HepG2 (cell line): ENCODE results near the gene MPZL3. TPM values are rescaled to one million over a fixed set of nuclear protein-coding genes. Genes with fewer than 3 reads are reported as not detected.

Experiments
- ATAC-seq: fragments of 200-7000 bp; cut with Tn5 transposase; 3 replicates; pipeline ENCODE4 v1.9.1; 2020; ENCODE audit warnings: mild to moderate bottlenecking, moderate library complexity
- BruUV-seq: library from RNA; stranded (reverse); fragments of 400-500 nt; replicated peaks from 2 replicates; lab custom pipeline; 2021; lab: Mats Ljungman, UMichigan
- CTCF ChIA-PET: fragments of 300-600 bp; formaldehyde crosslinking; extraction: SDS; loops from one replicate; lab custom pipeline; 2021; ENCODE audit warnings: low total read pairs, inconsistent platforms, low intra/inter-chr PET ratio; lab: Yijun Ruan, JAX
- POLR2A ChIA-PET: fragments of 350-600 bp; sonication (Branson Sonifier 250); formaldehyde crosslinking; loops from one replicate; lab custom pipeline; 2020; ENCODE audit warnings: antibody characterized with exemption, inconsistent platforms; lab: Yijun Ruan, JAX
- DNase-seq: peaks from one replicate; pipeline ENCODE4 v3.0.0-alpha.2; 2015; ENCODE audit warnings: low spot score
- FAIRE-seq: peaks from 3 replicates; lab custom pipeline; 2011; peaks lifted over from hg19 to GRCh38; lab: Jason Lieb, UNC
- H2AFZ ChIP-seq: one replicate; pipeline ENCODE4 v1.6.1; 2011; ENCODE audit warnings: low read length, inconsistent platforms
- H3K27ac ChIP-seq: fragments of 300-600 bp; 3 replicates; pipeline ENCODE4 v1.8.0; 2011; ENCODE audit warnings: mixed run types, mild to moderate bottlenecking, mixed read lengths, low read length, inconsistent platforms; ENCODE audit not compliant: insufficient read depth; ENCODE audit errors: extremely low read length
- H3K27me3 ChIP-seq, 2 experiments: fragments of 200-600 bp in 1 of 2; 2 replicates in 1 of 2; 3 replicates in 1 of 2; pipeline versions ENCODE4 v1.6.0 to v1.8.0; 2011; ENCODE audit warnings: low read length in 2 of 2, mild to moderate bottlenecking in 2 of 2, moderate library complexity in 2 of 2, inconsistent platforms in 1 of 2; ENCODE audit not compliant: insufficient read depth in 2 of 2, control insufficient read depth in 1 of 2
- H3K36me3 ChIP-seq, 2 experiments: fragments of 200-600 bp in 1 of 2; replicated peaks in 1 of 2; 2 replicates in 1 of 2; 3 replicates in 1 of 2; pipeline versions ENCODE4 v1.5.1 to v1.8.0; 2011; ENCODE audit warnings: low read length in 2 of 2, inconsistent platforms in 1 of 2; ENCODE audit not compliant: insufficient read depth in 2 of 2, control insufficient read depth in 1 of 2
- H3K4me1 ChIP-seq: 2 replicates; pipeline ENCODE4 v1.5.1; 2012; ENCODE audit warnings: low read length, inconsistent platforms; ENCODE audit not compliant: insufficient read depth
- H3K4me2 ChIP-seq: 2 replicates; pipeline ENCODE4 v1.6.0; 2011; ENCODE audit warnings: low read depth, low read length, inconsistent platforms
- H3K4me3 ChIP-seq, 3 experiments: fragments of 200-600 bp in 1 of 3; sonication (generic), shearing (Covaris generic) in 1 of 3; replicated peaks in 1 of 3; 2 replicates each; pipeline ENCODE4 v1.5.1; 2011 to 2016; ENCODE audit warnings: low read length in 3 of 3, inconsistent platforms in 2 of 3, low read depth in 2 of 3, mild to moderate bottlenecking in 2 of 3, control low read depth in 1 of 3, mixed read lengths in 1 of 3; ENCODE audit not compliant: insufficient read depth in 1 of 3
- H3K79me2 ChIP-seq: one replicate; pipeline ENCODE4 v1.6.1; 2011; ENCODE audit warnings: low read length, inconsistent platforms; ENCODE audit not compliant: insufficient read depth
- H3K9ac ChIP-seq: 2 replicates; pipeline ENCODE4 v1.6.0; 2011; ENCODE audit warnings: mild to moderate bottlenecking, low read depth, low read length, inconsistent platforms; ENCODE audit not compliant: insufficient read depth
- H3K9me3 ChIP-seq: 2 replicates; pipeline ENCODE4 v1.5.1; 2012; ENCODE audit warnings: mild to moderate bottlenecking, low read length
- H4K20me1 ChIP-seq: 2 replicates; pipeline ENCODE4 v1.6.0; 2011; ENCODE audit warnings: inconsistent platforms, mild to moderate bottlenecking, low read length, moderate library complexity; ENCODE audit not compliant: insufficient read depth
- ADNP ChIP-seq: sonication (generic); formaldehyde crosslinking; IDR thresholded peaks from 2 replicates; pipeline ENCODE4 v1.4.0; 2020; ENCODE audit warnings: missing genetic modification reagents
- HOXA9 ChIP-seq: sonication (generic); formaldehyde crosslinking; IDR thresholded peaks from 2 replicates; pipeline ENCODE4 v1.8.1; 2022; ENCODE audit warnings: missing genetic modification reagents, mild to moderate bottlenecking, moderate library complexity, borderline replicate concordance
- NFKB2 ChIP-seq: sonication (generic); formaldehyde crosslinking; IDR thresholded peaks from 2 replicates; pipeline ENCODE4 v1.4.0; 2020; ENCODE audit warnings: missing genetic modification reagents, borderline replicate concordance
- SUZ12 ChIP-seq: fragments of 150-350 bp; IDR thresholded peaks from 2 replicates; pipeline ENCODE4 v1.6.1; 2014; ENCODE audit warnings: low read depth, low read length
- ZMYM3 ChIP-seq: sonication (generic); formaldehyde crosslinking; IDR thresholded peaks from 2 replicates; pipeline ENCODE4 v1.5.1; 2020; ENCODE audit warnings: mild to moderate bottlenecking, missing genetic modification reagents
- ZNF563 ChIP-seq: sonication (generic); formaldehyde crosslinking; IDR thresholded peaks from 2 replicates; pipeline ENCODE4 v1.8.0; 2022; ENCODE audit warnings: mild to moderate bottlenecking, moderate library complexity, missing genetic modification reagents
- ZNF629 ChIP-seq: sonication (generic); formaldehyde crosslinking; conservative IDR thresholded peaks from 2 replicates; pipeline ENCODE4 v1.5.0; 2020; ENCODE audit warnings: missing genetic modification reagents
- WGBS: methylation state at CpG from one replicate; pipeline ENCODE4 v1.1.6; 2017; ENCODE audit warnings: low lambda C conversion rate; 5-methylcytosine and 5-hydroxymethylcytosine counted together
- in situ Hi-C: cut with HindIII; loops from 2 replicates; pipeline ENCODE4 v1.10.0; 2017; ENCODE audit warnings: low pct_unique_long_range_greater_than_20kb; ENCODE audit not compliant: extremely low pct_ligation_motif_present
- intact Hi-C: fragments of 100-400 bp; cut with micrococcal nuclease; formaldehyde crosslinking; loops from one replicate; pipeline ENCODE4 v1.10.0; 2022; ENCODE audit not compliant: unreplicated experiment
- polyA plus RNA-seq, 8 experiments: library from polyadenylated mRNA; depleted of rRNA in 3 of 8; stranded (reverse) in 7 of 8; unstranded in 1 of 8; fragments of >200 nt; fragmentation: Illumina TruSeq in 4 of 8; extraction: Trizol in 4 of 8; gene quantifications; 2 replicates each; pipeline versions ENCODE4 v1.2.1 to v1.2.3, GENCODE V29; 2011 to 2016; ENCODE audit warnings: low read depth in 4 of 8, missing spikeins in 1 of 8, mixed read lengths in 1 of 8; ENCODE audit not compliant: insufficient read depth in 1 of 8
- total RNA-seq, 5 experiments: library from RNA; depleted of rRNA; stranded (reverse); fragments of >200 nt; fragmentation: Illumina TruSeq; extraction: Trizol; gene quantifications; 2 replicates each; pipeline ENCODE4 v1.2.3, GENCODE V29; 2016; ENCODE audit warnings: low read depth in 1 of 5
- TF ChIP-seq, protein P1 (sequence below): sonication (generic); formaldehyde crosslinking; IDR thresholded peaks from 2 replicates; pipeline ENCODE4 v1.8.1; 2023; ENCODE audit warnings: missing genetic modification reagents, inconsistent platforms, borderline replicate concordance
- TF ChIP-seq, protein P2 (sequence below): sonication (generic); formaldehyde crosslinking; IDR thresholded peaks from 2 replicates; pipeline ENCODE4 v1.5.1; 2020; ENCODE audit warnings: mild to moderate bottlenecking, missing genetic modification reagents, moderate library complexity
- TF ChIP-seq, protein P3 (sequence below): IDR thresholded peaks from 2 replicates; pipeline ENCODE4 v1.6.1; 2018; ENCODE audit warnings: missing genetic modification reagents, mild to moderate bottlenecking, missing compliant biosample characterization

Gene MPZL3
- total and polyA plus RNA-seq, 2 of the 13 experiments (the other 11 are each of a cell fraction or from before 2014, with no cell fraction given): 5.3 to 9.3 TPM

DNA sequence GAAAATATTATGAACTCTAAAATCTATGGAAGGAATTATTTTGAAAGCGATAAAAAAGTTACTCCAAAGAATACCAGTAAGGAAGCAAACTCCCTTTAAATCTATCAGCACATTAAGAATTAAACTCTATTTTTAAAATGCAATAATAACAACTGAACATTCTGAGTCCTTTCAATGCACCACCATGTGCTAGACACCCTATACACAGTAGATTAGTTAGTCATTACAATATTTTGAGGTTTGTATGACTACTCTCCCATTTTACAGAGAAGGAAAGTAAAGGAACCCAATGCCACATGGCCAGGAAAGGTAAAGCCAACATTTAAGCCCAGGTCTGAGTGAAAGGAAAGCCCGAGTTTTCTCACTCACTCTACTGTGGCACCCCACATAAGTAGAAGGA is 45.1 kb downstream of the MPZL3 start:
- 95% methylated on average over 2 of the region's 2 CpGs for WGBS

More for the DNA sequence above, 45.1 kb downstream of the MPZL3 start:
- in situ Hi-C loops: no loop called here
- TF ChIP-seq ZNF629: peak; percentile 86
- 0 out of 2 replicates have a peak, but pooled peaks have one; percentile 33 for TF ChIP-seq ZMYM3 (CRISPR knock-in tag)
- TF ChIP-seq ZNF563: no peak
- TF ChIP-seq, protein P1, sequence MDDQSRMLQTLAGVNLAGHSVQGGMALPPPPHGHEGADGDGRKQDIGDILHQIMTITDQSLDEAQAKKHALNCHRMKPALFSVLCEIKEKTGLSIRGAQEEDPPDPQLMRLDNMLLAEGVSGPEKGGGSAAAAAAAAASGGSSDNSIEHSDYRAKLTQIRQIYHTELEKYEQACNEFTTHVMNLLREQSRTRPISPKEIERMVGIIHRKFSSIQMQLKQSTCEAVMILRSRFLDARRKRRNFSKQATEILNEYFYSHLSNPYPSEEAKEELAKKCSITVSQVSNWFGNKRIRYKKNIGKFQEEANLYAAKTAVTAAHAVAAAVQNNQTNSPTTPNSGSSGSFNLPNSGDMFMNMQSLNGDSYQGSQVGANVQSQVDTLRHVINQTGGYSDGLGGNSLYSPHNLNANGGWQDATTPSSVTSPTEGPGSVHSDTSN (CRISPR knock-in tag): no peak
- 0 out of 2 replicates have a peak, but pooled peaks have one; percentile 43 for TF ChIP-seq ADNP (CRISPR knock-in tag)
- no peak for TF ChIP-seq NFKB2 (CRISPR knock-in tag)
- TF ChIP-seq, protein P2, sequence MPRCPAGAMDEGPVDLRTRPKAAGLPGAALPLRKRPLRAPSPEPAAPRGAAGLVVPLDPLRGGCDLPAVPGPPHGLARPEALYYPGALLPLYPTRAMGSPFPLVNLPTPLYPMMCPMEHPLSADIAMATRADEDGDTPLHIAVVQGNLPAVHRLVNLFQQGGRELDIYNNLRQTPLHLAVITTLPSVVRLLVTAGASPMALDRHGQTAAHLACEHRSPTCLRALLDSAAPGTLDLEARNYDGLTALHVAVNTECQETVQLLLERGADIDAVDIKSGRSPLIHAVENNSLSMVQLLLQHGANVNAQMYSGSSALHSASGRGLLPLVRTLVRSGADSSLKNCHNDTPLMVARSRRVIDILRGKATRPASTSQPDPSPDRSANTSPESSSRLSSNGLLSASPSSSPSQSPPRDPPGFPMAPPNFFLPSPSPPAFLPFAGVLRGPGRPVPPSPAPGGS: no peak
- no peak for TF ChIP-seq HOXA9 (CRISPR knock-in tag)
- TF ChIP-seq, protein P3, sequence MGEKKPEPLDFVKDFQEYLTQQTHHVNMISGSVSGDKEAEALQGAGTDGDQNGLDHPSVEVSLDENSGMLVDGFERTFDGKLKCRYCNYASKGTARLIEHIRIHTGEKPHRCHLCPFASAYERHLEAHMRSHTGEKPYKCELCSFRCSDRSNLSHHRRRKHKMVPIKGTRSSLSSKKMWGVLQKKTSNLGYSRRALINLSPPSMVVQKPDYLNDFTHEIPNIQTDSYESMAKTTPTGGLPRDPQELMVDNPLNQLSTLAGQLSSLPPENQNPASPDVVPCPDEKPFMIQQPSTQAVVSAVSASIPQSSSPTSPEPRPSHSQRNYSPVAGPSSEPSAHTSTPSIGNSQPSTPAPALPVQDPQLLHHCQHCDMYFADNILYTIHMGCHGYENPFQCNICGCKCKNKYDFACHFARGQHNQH (CRISPR knock-in tag): no peak
- TF ChIP-seq SUZ12: no peak
- Histone ChIP-seq H3K4me3 (no peak overlapping the region), H3K9me3 (no peaks in the 10 kb centered on the region), H3K79me2 (no peaks in the 10 kb centered on the region), H3K4me2 (no peak overlapping the region), H3K27me3 (no peaks in the 10 kb centered on the region), H3K4me1 (peaks cover 87% of the 10 kb centered on the region), H2AFZ (no peak overlapping the region), H3K9ac (no peak overlapping the region), H4K20me1 (no peaks in the 10 kb centered on the region), H3K27ac (no peak overlapping the region), H3K36me3 (no peaks in the 10 kb centered on the region)
- no peak for ATAC-seq
- ChIA-PET CTCF (no interaction called here), POLR2A (no interaction called here)
- BruUV-seq: no TSS peak
- FAIRE-seq: no peak
- no peak for DNase-seq
- intact Hi-C loops: no loop called here
